ENCODE measurements around the gene ZBTB42.

The ZBTB42 gene

DNA sequence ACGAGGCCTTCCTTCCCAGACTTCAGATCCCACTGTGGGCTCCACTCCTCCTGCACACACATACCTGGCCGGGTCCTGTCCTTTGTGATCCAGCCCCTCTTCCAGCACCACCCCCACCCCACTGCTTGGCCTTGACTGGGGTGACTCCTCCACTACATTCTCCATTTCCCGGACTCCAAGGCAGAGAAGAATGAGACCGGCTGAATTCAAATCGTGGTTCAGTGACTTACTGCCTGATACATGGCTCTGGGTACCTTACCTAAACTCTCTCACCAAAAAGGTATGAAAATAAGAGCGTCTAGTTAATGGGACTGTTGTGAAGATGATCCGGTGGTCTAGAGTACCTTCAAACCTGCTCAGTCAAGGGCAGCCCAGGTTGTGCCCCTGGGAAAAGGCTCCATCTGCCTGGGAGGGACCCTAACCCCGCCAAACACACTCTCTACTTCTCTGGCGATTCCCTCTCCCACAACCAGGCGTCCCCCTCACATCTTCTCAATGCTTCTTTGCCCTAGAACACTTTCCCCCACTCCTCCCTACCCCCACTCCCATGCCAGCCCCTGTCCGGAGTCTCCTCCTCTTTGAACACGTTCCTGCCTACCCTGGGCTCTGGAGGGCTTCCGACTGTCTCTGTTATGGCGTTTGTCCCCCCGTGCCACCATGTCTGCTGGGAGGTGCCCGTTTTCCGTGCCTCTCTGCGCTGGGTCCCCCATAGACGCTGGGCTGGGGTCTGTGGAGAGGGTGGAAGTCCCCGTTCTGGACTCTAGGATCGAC lies 1.5 kb upstream of the ZBTB42 start:
- H3K27ac ChIP-seq, result peak overlapping the region; percentile 98
- TF ChIP-seq ZFX (IDR thresholded peaks at IDR 0.05), result no peak
- TF ChIP-seq, protein P1, sequence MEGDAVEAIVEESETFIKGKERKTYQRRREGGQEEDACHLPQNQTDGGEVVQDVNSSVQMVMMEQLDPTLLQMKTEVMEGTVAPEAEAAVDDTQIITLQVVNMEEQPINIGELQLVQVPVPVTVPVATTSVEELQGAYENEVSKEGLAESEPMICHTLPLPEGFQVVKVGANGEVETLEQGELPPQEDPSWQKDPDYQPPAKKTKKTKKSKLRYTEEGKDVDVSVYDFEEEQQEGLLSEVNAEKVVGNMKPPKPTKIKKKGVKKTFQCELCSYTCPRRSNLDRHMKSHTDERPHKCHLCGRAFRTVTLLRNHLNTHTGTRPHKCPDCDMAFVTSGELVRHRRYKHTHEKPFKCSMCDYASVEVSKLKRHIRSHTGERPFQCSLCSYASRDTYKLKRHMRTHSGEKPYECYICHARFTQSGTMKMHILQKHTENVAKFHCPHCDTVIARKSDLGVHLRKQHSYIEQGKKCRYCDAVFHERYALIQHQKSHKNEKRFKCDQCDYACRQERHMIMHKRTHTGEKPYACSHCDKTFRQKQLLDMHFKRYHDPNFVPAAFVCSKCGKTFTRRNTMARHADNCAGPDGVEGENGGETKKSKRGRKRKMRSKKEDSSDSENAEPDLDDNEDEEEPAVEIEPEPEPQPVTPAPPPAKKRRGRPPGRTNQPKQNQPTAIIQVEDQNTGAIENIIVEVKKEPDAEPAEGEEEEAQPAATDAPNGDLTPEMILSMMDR (conservative IDR thresholded peaks at IDR 0.05), result no peak

DNA sequence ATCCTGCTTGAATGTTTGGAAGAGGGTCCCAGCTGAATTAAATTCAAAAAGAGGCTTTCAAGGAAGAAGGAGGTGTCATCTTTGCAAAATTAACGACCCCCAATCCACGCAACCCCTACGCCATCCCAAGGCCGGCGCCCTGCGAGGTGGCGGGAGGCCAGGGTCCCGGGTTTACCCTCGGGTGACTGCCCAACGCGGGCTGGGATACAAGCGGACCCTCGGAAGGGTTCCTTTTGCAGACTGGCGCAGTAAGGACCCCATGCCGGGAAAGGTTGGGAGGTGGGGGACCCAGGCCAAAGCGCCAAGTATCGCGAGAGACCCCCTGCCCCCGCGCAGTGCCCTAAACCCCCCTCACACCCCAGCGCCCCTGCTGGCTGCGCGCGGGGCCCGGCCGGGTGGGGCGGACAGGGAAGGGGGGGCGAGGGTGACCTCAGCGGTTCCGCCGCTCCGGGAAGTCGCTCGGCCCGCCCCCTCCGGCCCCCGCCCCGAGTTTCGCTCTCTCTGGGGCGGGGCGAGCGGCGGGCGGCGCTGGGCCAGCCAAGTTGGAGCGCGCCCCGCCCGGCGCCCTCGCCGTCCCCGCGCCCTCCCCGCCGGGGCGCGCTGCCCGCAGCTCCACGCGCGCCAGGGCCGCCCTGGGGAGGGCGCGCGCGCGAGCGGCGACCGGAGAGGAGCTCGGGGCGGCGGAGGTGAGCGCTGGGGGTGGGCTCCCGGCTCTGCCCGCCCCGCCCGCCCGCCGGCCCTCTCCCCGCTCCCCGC lies 708 bp upstream of the ZBTB42 start:
- H3K27ac ChIP-seq, result peak overlapping the region; percentile 98
- TF ChIP-seq ZFX (IDR thresholded peaks at IDR 0.05), result no peak
- TF ChIP-seq, protein P1 (conservative IDR thresholded peaks at IDR 0.05), result no peak; the same call in 1 of the 2 replicates

DNA sequence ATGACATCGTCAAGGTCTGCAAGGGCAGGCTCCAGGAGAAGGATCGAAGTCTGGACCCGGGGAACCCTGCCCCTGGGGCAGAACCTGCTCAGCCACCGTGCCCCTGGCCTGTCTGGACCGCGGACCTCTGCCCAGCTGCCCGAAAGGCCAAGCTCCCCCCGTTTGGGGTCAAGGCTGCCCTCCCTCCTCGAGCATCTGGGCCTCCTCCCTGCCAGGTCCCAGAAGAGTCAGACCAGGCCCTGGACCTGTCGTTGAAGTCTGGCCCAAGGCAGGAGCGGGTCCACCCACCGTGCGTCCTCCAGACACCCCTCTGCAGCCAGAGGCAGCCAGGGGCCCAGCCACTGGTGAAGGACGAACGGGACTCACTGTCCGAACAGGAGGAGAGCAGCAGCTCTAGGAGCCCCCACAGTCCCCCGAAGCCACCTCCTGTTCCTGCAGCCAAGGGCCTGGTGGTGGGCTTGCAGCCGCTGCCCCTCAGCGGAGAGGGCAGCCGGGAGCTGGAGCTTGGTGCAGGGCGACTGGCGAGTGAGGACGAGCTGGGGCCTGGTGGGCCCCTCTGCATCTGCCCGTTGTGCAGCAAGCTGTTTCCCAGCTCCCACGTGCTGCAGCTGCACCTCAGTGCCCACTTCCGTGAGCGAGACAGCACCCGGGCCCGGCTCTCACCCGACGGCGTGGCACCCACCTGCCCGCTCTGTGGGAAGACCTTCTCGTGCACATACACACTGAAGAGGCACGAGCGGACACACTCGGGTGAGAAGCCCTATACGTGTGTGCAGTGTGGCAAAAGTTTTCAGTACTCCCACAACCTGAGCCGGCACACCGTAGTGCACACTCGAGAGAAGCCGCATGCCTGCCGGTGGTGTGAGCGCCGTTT lies 856 bp downstream of the ZBTB42 start:
- TF ChIP-seq, protein P1 (conservative IDR thresholded peaks at IDR 0.05), result no peak
- TF ChIP-seq ZFX (IDR thresholded peaks at IDR 0.05), result peak; percentile 50; the same call in 1 of the 2 replicates
- peak overlapping the region; percentile 98 for H3K27ac ChIP-seq

DNA sequence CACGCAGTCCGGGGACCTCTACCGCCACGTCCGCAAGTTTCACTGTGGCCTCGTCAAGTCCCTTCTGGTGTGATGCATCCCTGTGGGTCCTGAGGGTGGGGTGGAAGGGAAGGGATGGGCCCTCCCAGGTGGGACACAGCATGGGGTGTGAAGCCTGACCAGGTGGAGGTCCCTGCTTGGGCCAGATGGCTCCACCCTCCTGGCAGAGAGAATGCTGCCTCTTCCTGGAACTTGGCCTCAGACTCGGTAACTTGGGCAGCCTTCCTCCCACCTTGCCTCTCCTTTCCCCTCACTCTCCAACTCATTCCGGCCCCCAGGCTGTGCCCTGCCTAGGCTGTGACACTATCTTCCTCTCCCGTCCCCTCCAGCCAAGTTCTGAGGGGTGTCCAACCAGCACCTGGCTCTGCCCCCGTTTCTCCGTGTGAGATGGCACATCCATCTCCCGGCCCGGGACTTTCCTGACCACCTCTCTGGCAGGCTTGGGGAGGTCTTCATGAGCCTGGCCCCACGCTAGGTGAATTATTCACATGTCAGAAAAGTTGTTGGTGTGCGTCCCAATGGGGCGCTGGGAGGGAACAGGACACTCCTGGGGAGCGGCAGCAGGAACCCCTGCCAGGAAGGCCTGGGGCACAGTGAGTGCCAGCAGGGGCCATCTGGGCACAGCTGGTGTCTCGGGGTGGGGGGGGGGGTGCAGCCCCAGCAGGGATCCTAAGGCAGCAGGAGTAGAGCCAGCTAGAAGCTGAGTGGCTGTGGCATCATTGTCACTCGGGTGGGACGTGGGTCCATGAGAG lies 1.7 kb downstream of the ZBTB42 start:
- TF ChIP-seq ZFX (IDR thresholded peaks at IDR 0.05), result no peak
- TF ChIP-seq, protein P1 (conservative IDR thresholded peaks at IDR 0.05), result no peak
- H3K27ac ChIP-seq, result peak overlapping the region; percentile 98

DNA sequence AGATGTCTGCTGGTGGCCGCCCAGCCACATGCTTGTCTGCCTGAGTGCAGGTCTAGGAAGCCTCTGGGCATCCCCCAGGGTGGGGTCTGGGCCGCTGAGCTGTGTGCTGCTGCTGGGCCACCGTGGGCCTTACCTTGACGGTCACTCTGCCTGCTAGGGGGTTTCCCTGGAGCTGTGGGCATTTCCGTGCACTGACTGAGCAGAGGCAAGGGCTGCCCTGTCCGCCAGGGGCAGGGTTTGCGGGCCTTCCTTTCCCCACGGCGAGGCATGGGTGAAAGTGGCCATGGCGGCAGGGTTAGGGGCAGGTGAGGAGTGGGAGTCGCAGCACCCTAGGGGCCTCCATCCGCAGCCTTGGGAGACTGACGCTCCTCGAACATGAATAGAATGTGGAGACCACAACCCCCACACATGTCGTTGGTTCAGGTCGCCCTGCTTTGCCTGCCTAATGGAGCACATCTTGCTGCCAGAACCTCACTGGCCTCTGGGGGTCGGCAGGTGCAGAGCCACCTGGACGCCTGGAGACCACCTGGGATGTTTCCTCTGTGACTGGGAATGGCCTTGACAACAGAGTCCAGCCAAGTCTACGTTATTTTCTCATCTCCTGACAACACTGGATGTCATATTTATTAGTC lies 2.5 kb downstream of the ZBTB42 start:
- H3K27ac ChIP-seq, result peak overlapping the region; percentile 98
- TF ChIP-seq, protein P1 (conservative IDR thresholded peaks at IDR 0.05), result no peak
- no peak for TF ChIP-seq ZFX (IDR thresholded peaks at IDR 0.05)

DNA sequence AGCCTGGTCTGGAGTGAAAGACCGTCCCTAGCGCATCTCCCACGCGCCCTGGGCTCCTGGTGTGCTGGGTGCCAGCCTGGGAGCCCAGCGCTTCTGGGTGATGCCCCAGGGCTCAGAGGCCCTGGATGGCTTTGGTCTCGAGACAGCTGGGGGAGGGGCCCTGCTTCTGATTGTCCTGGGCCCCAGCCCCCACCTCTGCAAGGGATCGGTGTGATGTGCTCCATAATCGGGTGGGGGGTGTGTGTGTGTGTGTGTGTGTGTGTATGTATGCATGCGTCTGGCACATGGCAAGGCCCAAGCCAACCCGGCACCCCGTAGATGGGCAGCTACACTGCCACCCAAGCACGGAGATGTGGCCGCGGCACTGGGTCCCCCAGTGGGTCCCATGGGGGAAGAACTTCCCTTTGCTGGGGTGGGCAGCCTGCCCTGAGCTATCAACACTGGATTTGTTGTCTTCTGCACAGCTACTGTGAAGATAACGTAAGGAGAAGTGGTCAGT lies 3.1 kb downstream of the ZBTB42 start:
- H3K27ac ChIP-seq, result peak overlapping the region; percentile 98
- TF ChIP-seq ZFX (IDR thresholded peaks at IDR 0.05), result no peak
- TF ChIP-seq, protein P1 (conservative IDR thresholded peaks at IDR 0.05), result no peak
